ENCODE data around the gene CSF2.

- TF ChIP-seq CTCF (IDR thresholded peaks at IDR 0.05; ENCODE audit: low read depth, low read length, poor library complexity, severe bottlenecking) (no peak), EZH2phosphoT487 (IDR thresholded peaks at IDR 0.05; ENCODE audit: borderline replicate concordance, low read length) (no peak)
These were observed 5.4 kb upstream of the CSF2 start for GRCh38 chr5:132067941-132068808.

Measured in DOHH2 (cell line).